Right cardiac atrium (tissue), 5 donors: ENCODE results near the gene PDLIM4. TPM values are rescaled to one million over a fixed set of nuclear protein-coding genes. Genes with fewer than 3 reads are reported as not detected.

Experiments
- ATAC-seq, 2 donors: fragments of 200-7000 bp; cut with Tn5 transposase; one replicate each; pipeline versions ENCODE4 v1.8.0 to v1.9.1; 2020; ENCODE audit warnings: moderate library complexity in 2 of 2, mild to moderate bottlenecking in 1 of 2
- DNase-seq, 3 donors: peaks; one replicate each; pipeline ENCODE4 v3.0.0-alpha.2; 2020
- H3K27ac ChIP-seq: one replicate; pipeline ENCODE4 v1.5.1; 2013; ENCODE audit warnings: mild to moderate bottlenecking, low read length, control low read depth, moderate library complexity
- H3K27me3 ChIP-seq: one replicate; pipeline ENCODE4 v1.6.1; 2013; ENCODE audit not compliant: control insufficient read depth, insufficient read depth
- H3K4me1 ChIP-seq: one replicate; pipeline ENCODE4 v1.6.1; 2013; ENCODE audit warnings: low read length; ENCODE audit not compliant: control insufficient read depth, insufficient read depth
- H3K4me3 ChIP-seq: one replicate; pipeline ENCODE4 v1.5.1; 2013; ENCODE audit warnings: low read length, control low read depth
- H3K9me3 ChIP-seq: one replicate; pipeline ENCODE4 v1.6.1; 2013; ENCODE audit warnings: low read length; ENCODE audit not compliant: control insufficient read depth
- whole genome bisulfite sequencing: extraction: QIAGEN DNeasy Blood & Tissue Kit; methylation state at CpG from one replicate; pipeline ENCODE4 v1.1.7; 2013; 5-methylcytosine and 5-hydroxymethylcytosine counted together
- intact Hi-C, 4 donors: fragments of 100-400 bp; cut with DNase I; formaldehyde crosslinking; loops; one replicate each; pipeline versions ENCODE4 v1.11.0 to v1.14.0; 2022 to 2023
- polyA plus RNA-seq: library from polyadenylated mRNA; stranded (reverse); fragments of 200-250 nt; gene quantifications from one replicate; pipeline ENCODE4 v1.2.3, GENCODE V29; 2013
- total RNA-seq, 4 donors: library from RNA; stranded (reverse); fragmentation: NEBNext Ultra II Directional; extraction: Animal tissue kit (Norgen Biotek cat#: 25700); gene quantifications; one replicate each; pipeline ENCODE4 v1.2.1, GENCODE V29; 2021
- donor health status: healthy with polysubstance abuse.
- donor health status: DM: no; HTN: yes; CAD: no.
- donor health status: DM: no; HTN: no; CAD: no.
- donor health status: DM: no; HTN: yes; CAD: no; lungs with severe emphysema.
- donor health status: DM: yes; HTN: yes; CAD: no.

PDLIM4 gene
- total and polyA plus RNA-seq, 5 donors = 35.0 to 113 (median 50.3) TPM

DNA sequence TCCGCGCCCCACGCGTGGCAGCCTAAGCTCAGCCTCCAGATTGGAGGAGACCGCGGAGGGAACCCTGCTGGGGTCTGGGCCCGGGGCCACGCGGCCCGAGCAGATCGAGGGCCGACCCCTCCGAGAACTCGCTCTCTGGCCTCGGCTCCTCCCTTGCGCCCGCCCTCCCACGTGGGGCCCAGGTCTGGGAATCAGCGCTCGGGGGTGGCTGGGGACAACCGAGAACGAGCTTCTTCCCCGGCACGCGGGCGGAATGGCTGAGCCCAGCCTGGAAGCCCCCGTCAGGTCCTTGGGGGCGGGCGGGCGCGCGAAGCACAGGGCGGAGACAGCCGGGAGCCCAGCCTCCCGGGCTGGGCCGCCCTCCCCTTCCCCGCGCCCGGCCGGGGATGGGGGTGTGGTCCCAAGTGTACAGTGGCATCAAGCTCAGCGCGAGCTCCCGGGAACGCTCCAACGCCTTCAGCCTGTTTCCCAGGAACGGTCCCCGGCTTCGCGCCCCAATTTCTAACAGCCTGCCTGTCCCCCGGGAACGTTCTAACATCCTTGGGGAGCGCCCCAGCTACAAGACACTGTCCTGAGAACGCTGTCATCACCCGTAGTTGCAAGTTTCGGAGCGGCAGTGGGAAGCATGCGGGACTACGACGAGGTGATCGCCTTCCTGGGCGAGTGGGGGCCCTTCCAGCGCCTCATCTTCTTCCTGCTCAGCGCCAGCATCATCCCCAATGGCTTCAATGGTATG, 36.7 kb downstream of the PDLIM4 start, which contains the start of gene SLC22A4:
SLC22A4 (plus strand) TSS at position 403 of the 736 bp plus-strand sequence; CDS start at position 626, 223 bp downstream.
- no peaks in the 10 kb centered on the region for H3K9me3 ChIP-seq
- H3K4me3 ChIP-seq = peak within 1 kb of the TSS; percentile 43
- intact Hi-C loops = no loop called here
- H3K27me3 ChIP-seq = no peaks in the 10 kb centered on the region
- peak; percentile 91 to 92 for ATAC-seq
- DNase-seq = peak; percentile 95 to 97 (median 97)
- H3K27ac ChIP-seq = peak within 1 kb of the TSS; percentile 92
- H3K4me1 ChIP-seq = peaks cover 6% of the 10 kb centered on the region
- under 1% methylated on average over 63 of the region's 63 CpGs for WGBS

- peak; percentile 78 to 85 (median 81) for DNase-seq
- H3K4me1 ChIP-seq = peaks cover 6% of the 10 kb centered on the region
- H3K27ac ChIP-seq = peak overlapping the region; percentile 92
- no peaks in the 10 kb centered on the region for H3K27me3 ChIP-seq
- H3K4me3 ChIP-seq = peak overlapping the region; percentile 43
- no peaks in the 10 kb centered on the region for H3K9me3 ChIP-seq
- intact Hi-C loops = loop anchor here in 1 of 4 donors (5.0 kb wide), 1 partner anchor 67 kb away; no protein-coding TSS in a partner anchor
- 8% methylated on average over 50 of the region's 50 CpGs for WGBS
- peak; percentile 7 to 62 for ATAC-seq
Measured at GRCh38 chr5:132294728-132295504, 37.4 kb downstream of the PDLIM4 start.

DNA sequence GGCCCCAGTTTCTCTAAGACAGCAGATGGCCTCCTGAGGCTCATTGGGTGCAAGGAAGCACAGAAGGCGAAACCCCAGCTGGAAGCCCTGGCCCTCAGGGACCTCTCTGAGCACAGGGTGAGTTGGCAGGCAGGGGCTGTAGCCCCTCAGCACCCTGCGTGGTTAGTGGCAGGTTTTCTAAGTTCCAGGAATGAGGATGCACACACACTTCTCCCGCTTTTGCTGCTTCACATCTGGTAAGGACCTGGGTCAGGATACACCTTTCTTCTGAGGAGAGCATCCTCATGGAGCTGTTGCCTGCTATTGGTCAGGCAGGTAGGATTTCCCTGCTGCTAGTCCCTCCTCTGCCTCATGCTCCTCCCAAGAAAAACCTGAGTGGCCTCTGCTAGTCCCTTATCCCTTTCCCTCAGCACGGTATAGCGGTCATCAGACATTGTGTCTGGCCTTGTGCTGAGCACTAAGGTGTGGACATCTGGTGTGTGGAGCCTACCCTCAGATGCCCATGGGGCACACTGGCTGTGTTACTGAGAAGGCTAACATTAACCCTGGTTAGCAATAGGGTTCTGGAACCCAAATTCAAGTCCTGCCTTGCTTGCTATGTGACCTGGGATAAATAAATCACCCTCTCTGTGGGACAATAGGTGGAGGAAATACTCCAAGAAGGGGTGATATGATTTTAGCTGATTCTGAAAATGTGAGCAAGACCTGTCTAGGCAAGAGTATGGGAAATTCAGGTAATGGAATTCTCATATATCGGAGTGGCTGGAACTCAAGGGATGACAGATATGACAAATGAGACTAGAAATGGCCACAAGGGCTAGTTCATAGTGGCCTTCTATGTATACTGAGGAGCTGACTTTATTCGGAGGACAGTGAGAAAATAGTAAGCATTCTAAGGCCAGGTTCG, 38.3 kb downstream of the PDLIM4 start:
- H3K9me3 ChIP-seq = no peaks in the 10 kb centered on the region
- H3K4me1 ChIP-seq = peaks cover 8% of the 10 kb centered on the region
- ATAC-seq (no peak), DNase-seq (no peak)
- H3K27ac ChIP-seq = peak overlapping the region; percentile 7
- no peak overlapping the region for H3K4me3 ChIP-seq
- WGBS = 79% methylated on average over 8 of the region's 8 CpGs
- intact Hi-C loops = loop anchor here in 1 of 4 donors (5.0 kb wide), 1 partner anchor 67 kb away; no protein-coding TSS in a partner anchor
- H3K27me3 ChIP-seq = no peaks in the 10 kb centered on the region

DNA sequence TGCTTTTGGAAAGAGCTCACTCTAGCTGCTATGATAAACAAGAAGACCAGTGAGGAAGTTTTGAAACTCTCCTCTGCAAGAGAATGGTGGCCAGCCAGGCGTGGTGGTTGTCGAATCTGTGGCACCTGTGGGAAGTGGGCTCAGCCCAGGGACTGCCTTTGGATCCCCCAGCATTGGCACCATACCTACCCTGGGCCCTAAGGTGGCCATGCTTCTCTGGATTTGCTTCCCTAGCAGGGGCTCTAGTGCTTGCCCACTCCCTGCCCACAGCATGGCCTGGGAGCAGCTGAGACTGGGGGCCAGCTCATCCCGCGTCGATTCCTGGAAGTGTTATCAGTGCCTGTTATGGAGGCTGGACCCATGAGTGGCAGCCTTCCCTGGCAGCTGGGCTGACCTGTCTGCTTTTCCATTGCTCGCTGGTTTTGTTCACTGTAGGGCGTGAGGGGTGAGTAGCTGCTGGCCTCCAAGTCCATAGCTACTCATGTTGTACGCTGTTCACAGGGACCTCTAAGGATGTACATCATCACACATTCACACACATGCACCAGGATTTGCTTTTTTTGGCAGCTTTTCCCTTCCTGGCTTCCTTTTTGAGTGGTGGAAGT, 39.0 kb downstream of the PDLIM4 start:
- no peak overlapping the region for H3K27ac ChIP-seq
- DNase-seq (peak in 2 of 3 donors; percentile 53 to 54), ATAC-seq (peak in 1 of 2 donors; percentile 4)
- H3K4me1 ChIP-seq = peaks cover 14% of the 10 kb centered on the region
- no peaks in the 10 kb centered on the region for H3K27me3 ChIP-seq
- no peak overlapping the region for H3K4me3 ChIP-seq
- 61% methylated on average over 8 of the region's 8 CpGs for WGBS
- H3K9me3 ChIP-seq = no peaks in the 10 kb centered on the region
- intact Hi-C loops = loop anchor here in 1 of 4 donors (5.0 kb wide), 1 partner anchor 66 kb away; no protein-coding TSS in a partner anchor

GRCh38 chr5:132297211-132297940, 39.9 kb downstream of the PDLIM4 start:
- peaks cover 16% of the 10 kb centered on the region for H3K4me1 ChIP-seq
- DNase-seq (no peak), ATAC-seq (no peak)
- intact Hi-C loops = loop anchor here in 1 of 4 donors (5.0 kb wide), 1 partner anchor 65 kb away; no protein-coding TSS in a partner anchor
- H3K27ac ChIP-seq = no peak overlapping the region
- H3K4me3 ChIP-seq = no peak overlapping the region
- no peaks in the 10 kb centered on the region for H3K9me3 ChIP-seq
- no peaks in the 10 kb centered on the region for H3K27me3 ChIP-seq
- WGBS = 95% methylated on average over 4 of the region's 4 CpGs

DNA sequence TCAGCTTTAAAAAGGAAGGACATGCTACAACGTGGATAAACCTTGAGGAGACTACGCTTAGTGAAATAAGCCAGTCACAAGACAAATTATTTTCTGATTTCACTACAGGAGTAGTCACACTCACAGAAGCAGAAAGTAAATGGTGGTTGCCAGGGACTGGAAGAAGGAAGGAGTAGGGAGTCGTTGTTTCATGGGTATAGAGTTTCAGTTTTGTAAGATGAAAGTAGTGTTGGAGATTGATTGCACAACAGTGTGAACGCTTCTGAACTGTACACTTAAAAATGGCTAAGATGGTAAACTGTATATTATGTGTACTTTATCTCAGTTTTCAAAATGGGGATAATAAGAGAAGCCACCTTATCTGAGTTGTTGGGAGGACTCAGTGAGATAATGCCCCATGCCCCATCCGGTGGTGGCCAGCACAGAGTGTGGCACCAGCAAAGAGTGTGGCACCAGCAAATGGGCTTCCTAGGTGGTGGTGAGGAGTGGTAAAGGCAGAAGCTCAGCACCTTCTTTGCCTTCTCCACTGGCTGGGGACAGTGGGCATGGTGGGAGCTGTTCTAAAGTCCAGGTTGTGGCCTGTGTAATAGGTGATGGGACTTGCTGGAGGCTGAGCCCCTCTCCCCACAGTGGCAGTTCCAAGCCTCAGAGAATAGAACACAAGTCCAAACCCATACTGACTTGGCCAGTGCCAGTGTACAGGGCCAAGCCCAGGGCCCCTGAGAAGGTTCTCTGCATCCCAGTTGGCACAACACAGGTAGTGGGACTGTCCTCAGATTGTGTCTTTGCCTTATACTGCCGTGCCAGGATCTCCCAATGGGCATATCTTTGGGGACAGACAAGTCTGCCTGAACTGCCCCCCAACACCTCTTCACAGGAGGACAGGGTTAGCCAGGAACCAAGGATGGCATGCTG, 41.1 kb downstream of the PDLIM4 start:
- Histone ChIP-seq H3K4me1 (peaks cover 16% of the 10 kb centered on the region), H3K9me3 (no peaks in the 10 kb centered on the region), H3K27ac (no peak overlapping the region), H3K4me3 (no peak overlapping the region), H3K27me3 (no peaks in the 10 kb centered on the region)
- DNase-seq (no peak), ATAC-seq (no peak)
- intact Hi-C loops = loop anchor here in 1 of 4 donors (5.0 kb wide), 1 partner anchor 64 kb away; no protein-coding TSS in a partner anchor
- 72% methylated on average over 6 of the region's 6 CpGs for WGBS

GRCh38 chr5:132299917-132300316, 42.4 kb downstream of the PDLIM4 start:
- no peak for ATAC-seq

GRCh38 chr5:132300577-132301343, 43.3 kb downstream of the PDLIM4 start:
- DNase-seq (peak in 1 of 3 donors; percentile 63), ATAC-seq (peak in 1 of 2 donors; percentile 38)
- H3K9me3 ChIP-seq = no peaks in the 10 kb centered on the region
- 57% methylated on average over 6 of the region's 6 CpGs for WGBS
- H3K4me3 ChIP-seq = no peak overlapping the region
- peak overlapping the region; percentile 83 for H3K27ac ChIP-seq
- intact Hi-C loops = no loop called here
- peaks cover 13% of the 10 kb centered on the region for H3K4me1 ChIP-seq
- H3K27me3 ChIP-seq = no peaks in the 10 kb centered on the region

More at GRCh38 chr5:132299917-132300316, 42.4 kb downstream of the PDLIM4 start:
- Histone ChIP-seq H3K27me3 (no peaks in the 10 kb centered on the region), H3K9me3 (no peaks in the 10 kb centered on the region), H3K4me1 (peaks cover 16% of the 10 kb centered on the region), H3K4me3 (no peak overlapping the region), H3K27ac (no peak overlapping the region)
- intact Hi-C loops = loop anchor here in 1 of 4 donors (5.0 kb wide), 1 partner anchor 62 kb away; no protein-coding TSS in a partner anchor
- no peak for DNase-seq
- WGBS = 80% methylated on average over 2 of the region's 2 CpGs
